ENCODE measurements around the gene CFAP46. TPM values are rescaled to one million over a fixed set of nuclear protein-coding genes. Genes with fewer than 3 reads are reported as not detected.
"Not testable (repeated sequence)": the region's sequence is repeated elsewhere in the genome, so short reads cannot be mapped to it uniquely, and the experiment has no call there.

CFAP46 gene
- total RNA-seq, 2 experiments from 2014 or later, result 0.07 TPM; not detected in 1

DNA sequence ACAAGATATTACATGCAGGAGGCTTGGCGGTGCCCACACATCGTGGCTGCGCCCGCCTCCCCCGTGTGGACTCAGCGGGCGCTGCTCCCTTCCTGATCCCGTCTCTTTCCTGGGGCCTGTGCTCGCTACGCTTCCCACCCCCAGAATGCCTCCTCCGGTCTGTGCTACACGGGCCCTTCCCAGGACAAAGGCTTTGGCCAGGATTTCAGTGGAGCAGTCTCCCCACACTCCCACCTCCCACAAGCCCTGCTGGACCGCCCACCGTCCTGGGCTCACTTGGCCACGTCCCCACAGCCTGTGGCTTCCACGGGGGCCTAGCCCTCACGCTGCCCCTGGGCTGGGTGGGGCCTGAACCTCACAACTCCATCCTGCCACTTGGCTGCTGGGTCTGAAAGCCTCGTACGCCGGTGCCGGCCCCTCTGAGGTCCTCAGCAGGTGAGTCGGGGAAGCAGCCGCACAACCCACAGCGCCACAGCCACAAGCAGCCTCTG is 17.3 kb downstream of the CFAP46 start:
- Mint-ChIP-seq H3K27ac (no peak overlapping the region), H3K4me3 (no peak overlapping the region), H3K4me1 (ENCODE audit: low read depth) (peaks cover 2% of the 10 kb centered on the region), H3K36me3 (no peaks in the 10 kb centered on the region), H3K27me3 (no peaks in the 10 kb centered on the region), H3K9me3 (no peaks in the 10 kb centered on the region)
- DNase-seq, result no peak
- CTCF ChIA-PET, result no interaction called here
- intact Hi-C loops (cut with micrococcal nuclease), result no loop called here
- POLR2A ChIA-PET, result no interaction called here

DNA sequence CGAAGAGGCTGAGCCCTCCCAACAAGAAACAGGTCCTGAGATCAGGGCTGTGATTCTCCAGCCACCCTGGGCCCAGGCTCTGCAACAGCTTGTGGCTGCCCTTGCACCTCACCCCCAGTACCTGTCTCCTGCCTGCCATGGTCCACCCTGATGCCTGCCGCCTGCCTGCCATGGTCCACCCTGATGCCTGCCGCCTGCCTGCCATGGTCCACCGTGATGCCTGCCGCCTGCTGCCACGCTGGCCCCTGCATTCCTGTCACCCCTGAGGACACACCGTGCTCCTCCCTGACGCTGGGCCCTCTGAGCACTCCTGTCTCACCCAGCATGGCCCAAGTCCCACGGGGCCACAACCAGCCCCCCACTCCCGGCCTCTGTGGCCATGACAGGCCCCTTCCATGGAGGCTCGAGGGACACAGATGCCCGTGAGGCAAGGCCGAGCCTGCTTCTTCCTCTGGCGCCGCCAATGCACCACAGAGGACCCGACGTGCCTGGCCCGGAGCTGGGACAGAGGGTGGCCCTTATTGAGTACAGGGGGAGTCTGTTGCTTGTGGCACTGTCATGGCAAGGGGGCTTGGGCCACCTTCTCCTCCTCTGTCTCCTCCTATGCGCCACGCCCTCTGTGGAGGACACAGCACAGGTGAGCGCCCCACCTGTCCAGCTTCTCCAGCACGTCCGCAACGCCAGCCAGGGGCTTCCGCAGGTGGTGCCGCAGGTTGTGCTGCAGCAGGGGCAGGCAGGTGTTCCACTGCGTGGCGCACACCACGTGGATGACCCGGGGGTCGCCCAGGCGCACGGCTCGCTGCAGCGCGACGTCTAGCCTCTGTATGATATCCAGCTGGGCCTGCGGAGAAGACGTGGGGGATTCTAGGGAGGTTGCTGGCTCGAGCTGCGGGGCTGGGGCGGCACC is 18.1 kb downstream of the CFAP46 start:
- POLR2A ChIA-PET, result no interaction called here
- no peaks in the 10 kb centered on the region for H3K4me1 Mint-ChIP-seq (ENCODE audit: low read depth)
- no peaks in the 10 kb centered on the region for H3K27me3 Mint-ChIP-seq
- no peaks in the 10 kb centered on the region for H3K9me3 Mint-ChIP-seq
- no peak overlapping the region for H3K4me3 Mint-ChIP-seq
- CTCF ChIA-PET, result no interaction called here
- intact Hi-C loops (cut with micrococcal nuclease), result no loop called here
- DNase-seq, result no peak
- H3K36me3 Mint-ChIP-seq, result no peaks in the 10 kb centered on the region
- no peak overlapping the region for H3K27ac Mint-ChIP-seq

- H3K4me1 Mint-ChIP-seq (ENCODE audit: low read depth); H3K36me3 Mint-ChIP-seq; H3K27ac Mint-ChIP-seq; H3K9me3 Mint-ChIP-seq; DNase-seq; H3K4me3 Mint-ChIP-seq; H3K27me3 Mint-ChIP-seq; CTCF ChIA-PET; POLR2A ChIA-PET; intact Hi-C loops (cut with micrococcal nuclease): not testable (repeated sequence)
Measured at GRCh38 chr10:132923384-132923783, 19.0 kb downstream of the CFAP46 start.

DNA sequence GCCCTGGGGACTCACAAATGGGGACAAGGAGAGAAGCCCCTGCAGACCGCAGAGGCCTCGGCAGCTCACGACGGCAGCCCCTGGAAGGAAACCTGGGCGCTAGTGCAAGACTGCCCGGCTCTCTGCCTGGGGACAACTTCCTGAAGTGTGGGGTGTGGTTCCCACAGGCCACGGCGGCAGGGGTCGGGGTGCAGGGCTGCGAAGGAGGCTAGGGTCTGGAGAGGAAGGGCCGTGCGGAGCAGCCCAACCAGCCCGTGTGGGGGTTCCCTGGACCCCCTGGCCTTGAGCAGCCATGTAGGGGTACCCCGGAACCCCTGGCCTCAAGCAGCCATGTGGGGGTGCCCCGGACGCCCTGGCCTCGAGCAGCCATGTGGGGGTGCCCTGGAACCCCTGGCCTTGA is 19.5 kb downstream of the CFAP46 start:
- no peaks in the 10 kb centered on the region for H3K9me3 Mint-ChIP-seq
- POLR2A ChIA-PET, result no interaction called here
- intact Hi-C loops (cut with micrococcal nuclease), result no loop called here
- H3K4me1 Mint-ChIP-seq (ENCODE audit: low read depth), result no peaks in the 10 kb centered on the region
- no peak for DNase-seq
- H3K36me3 Mint-ChIP-seq, result no peaks in the 10 kb centered on the region
- no peak overlapping the region for H3K4me3 Mint-ChIP-seq
- CTCF ChIA-PET, result no interaction called here
- H3K27ac Mint-ChIP-seq, result no peak overlapping the region
- no peaks in the 10 kb centered on the region for H3K27me3 Mint-ChIP-seq

DNA sequence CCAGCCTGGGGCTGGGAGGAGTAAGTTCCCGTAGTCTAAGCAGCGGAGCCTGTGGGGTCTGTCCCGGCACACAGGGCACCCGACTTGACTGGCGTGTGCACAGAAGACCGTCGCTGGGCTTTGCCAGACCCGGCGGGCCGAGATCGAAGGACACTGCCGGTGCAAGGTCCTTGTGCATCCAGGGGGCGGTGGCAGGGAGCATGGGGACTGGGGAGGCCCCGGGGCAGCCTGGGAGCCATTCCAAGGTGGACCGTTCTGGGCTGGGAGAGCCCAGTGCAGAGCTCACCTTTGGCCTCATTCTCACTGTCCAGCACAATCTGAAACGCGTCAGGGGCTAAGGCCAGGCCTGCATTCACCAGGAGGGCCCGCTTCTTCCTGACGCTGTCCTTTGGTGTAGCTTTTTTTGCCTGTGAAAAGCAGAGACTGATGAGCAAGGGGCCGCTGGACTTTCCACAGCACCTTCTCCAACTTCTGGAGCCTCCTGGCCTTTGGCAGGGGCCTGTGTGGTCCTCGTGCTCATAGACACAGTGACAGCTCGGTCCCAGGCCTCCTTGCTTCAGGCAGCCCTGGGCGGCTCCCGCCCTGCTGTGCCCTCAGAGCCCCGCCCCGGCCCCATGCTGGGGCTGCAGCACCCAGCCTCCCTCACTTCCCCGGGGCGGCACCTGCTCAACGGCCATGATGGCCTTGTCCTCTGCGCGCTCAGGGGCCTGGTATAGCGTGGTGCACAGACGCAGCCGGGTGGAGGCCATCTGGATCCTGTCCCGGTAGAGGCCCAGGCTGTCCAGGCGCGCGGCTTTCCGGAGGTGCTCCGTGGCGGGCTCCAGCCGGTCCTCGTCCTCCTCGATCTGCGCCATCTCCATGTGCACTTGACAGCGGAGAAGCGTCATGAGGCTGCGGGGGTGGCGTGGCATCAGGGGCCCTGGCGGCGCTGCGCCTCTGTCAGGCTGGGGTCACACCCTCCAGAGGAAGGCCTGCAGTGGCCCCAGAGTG is 20.3 kb downstream of the CFAP46 start:
- no peaks in the 10 kb centered on the region for H3K9me3 Mint-ChIP-seq
- no peak overlapping the region for H3K4me3 Mint-ChIP-seq
- ChIA-PET POLR2A (no interaction called here), CTCF (no interaction called here)
- H3K27ac Mint-ChIP-seq, result no peak overlapping the region
- intact Hi-C loops (cut with micrococcal nuclease), result no loop called here
- no peaks in the 10 kb centered on the region for H3K27me3 Mint-ChIP-seq
- no peaks in the 10 kb centered on the region for H3K36me3 Mint-ChIP-seq
- no peaks in the 10 kb centered on the region for H3K4me1 Mint-ChIP-seq (ENCODE audit: low read depth)
- no peak for DNase-seq

DNA sequence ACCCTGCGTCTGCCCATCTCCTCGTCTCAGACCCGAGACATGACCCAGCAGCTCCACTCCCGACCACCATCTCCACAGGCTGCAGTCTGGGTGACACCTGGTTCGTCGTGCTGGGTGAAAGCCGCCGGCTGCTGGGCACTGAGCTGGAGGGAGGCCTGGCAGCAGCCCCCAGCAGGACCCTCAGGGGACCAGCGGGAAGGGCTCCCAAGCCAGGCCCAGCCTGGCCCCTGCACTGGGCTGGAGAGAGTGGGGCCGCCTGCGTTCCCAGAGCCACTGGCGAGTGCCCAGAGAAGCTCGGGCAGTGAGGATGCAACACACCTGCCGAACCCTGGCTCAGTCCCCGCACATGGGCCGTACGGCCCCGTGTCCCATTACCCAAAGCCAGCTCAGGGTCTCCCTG is 21.3 kb downstream of the CFAP46 start:
- ChIA-PET POLR2A (no interaction called here), CTCF (no interaction called here)
- no peak overlapping the region for H3K4me3 Mint-ChIP-seq
- intact Hi-C loops (cut with micrococcal nuclease), result no loop called here
- no peak overlapping the region for H3K27ac Mint-ChIP-seq
- DNase-seq, result no peak
- H3K36me3 Mint-ChIP-seq, result no peaks in the 10 kb centered on the region
- no peaks in the 10 kb centered on the region for H3K4me1 Mint-ChIP-seq (ENCODE audit: low read depth)
- H3K27me3 Mint-ChIP-seq, result no peaks in the 10 kb centered on the region
- H3K9me3 Mint-ChIP-seq, result no peaks in the 10 kb centered on the region

- DNase-seq, result no peak
- POLR2A ChIA-PET, result no interaction called here
Measured at GRCh38 chr10:132920101-132920925, 22.1 kb downstream of the CFAP46 start.

DNA sequence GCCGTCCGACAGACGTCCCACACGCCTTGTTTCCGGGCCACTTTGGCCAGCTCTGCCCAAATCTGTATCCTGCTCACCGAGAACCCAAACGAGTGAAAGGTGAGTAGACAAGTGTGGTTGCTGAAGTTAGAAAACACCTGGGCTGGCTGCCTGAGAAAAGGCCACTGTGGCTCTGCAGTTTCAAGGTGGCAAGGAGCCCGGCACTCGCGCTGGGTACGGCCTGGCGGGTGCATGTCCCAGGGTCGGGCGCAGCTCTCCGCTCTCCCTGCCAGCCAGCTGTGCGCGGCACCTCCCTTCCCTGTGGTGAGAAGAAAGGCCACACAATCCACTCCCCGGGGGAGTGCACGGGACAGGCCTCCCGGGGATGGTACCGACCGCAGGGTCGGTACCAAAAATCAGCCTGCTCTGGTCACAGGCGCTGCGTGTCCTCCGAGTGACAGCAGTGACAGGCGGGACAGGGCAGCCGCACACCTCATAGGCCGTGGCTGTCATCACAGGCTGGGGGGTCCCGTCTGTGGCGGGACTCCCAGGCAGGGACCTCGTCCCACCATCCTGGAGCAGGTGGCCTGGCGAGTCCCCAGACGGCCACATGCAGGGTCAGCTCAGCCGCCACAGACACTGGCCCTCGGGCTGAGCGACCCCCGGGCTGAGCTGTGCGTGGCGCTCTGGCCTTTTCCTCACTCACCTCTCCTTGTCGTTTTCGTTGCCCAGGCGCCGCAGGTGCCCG is 22.8 kb downstream of the CFAP46 start:
- Mint-ChIP-seq H3K27me3 (no peaks in the 10 kb centered on the region), H3K36me3 (no peaks in the 10 kb centered on the region), H3K9me3 (no peaks in the 10 kb centered on the region), H3K4me1 (ENCODE audit: low read depth) (no peaks in the 10 kb centered on the region), H3K27ac (no peak overlapping the region), H3K4me3 (no peak overlapping the region)
- ChIA-PET CTCF (no interaction called here), POLR2A (no interaction called here)
- intact Hi-C loops (cut with micrococcal nuclease), result no loop called here
- DNase-seq, result no peak

More at GRCh38 chr10:132920101-132920925, 22.1 kb downstream of the CFAP46 start:
- no peak overlapping the region for H3K4me3 Mint-ChIP-seq
- no peaks in the 10 kb centered on the region for H3K27me3 Mint-ChIP-seq
- intact Hi-C loops (cut with micrococcal nuclease), result no loop called here
- H3K4me1 Mint-ChIP-seq (ENCODE audit: low read depth), result no peaks in the 10 kb centered on the region
- CTCF ChIA-PET, result no interaction called here
- no peak overlapping the region for H3K27ac Mint-ChIP-seq
- no peaks in the 10 kb centered on the region for H3K9me3 Mint-ChIP-seq
- H3K36me3 Mint-ChIP-seq, result no peaks in the 10 kb centered on the region

DNA sequence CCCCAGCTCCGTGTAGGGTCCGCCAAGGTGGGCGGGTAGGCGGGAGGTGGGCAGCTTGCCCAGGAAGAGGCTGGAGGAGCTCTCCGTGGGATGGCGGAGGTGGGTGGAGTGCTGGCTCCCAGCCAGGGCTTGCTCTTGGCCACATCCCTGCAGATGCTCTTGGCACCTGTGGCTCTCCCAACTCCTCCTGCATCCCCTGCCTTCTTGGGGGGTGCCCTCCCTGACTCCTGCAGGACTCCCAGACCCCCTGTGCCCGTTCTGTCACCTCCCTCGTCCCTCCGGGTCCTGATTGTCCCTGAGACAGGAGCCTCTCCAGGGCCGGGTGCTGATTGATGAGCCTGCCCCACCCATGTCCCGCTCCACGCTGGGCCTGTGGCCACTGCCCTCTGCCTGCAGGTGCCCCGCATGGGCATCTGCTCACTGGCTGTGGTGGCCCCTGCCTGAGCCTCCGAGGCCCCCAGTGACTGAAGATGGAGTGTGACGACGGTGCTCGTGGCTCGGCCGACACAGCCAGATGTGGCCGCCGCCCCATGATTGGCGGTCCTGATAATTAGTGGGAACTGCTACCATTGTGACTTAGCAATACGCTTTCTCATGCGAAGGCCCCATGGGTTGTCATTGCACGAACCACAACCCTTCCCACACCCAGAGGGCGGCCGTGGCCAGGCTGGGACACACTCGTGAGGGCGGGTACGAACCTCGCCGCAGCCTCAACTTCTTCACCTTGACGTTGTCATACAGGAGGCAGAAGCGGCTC is 23.6 kb downstream of the CFAP46 start:
- H3K4me1 Mint-ChIP-seq (ENCODE audit: low read depth), result no peaks in the 10 kb centered on the region
- intact Hi-C loops (cut with micrococcal nuclease), result no loop called here

GRCh38 chr10:132918264-132918616 is 24.1 kb downstream of the CFAP46 start:
- Mint-ChIP-seq H3K27me3 (no peaks in the 10 kb centered on the region), H3K9me3 (no peaks in the 10 kb centered on the region), H3K4me3 (no peak overlapping the region), H3K4me1 (ENCODE audit: low read depth) (no peaks in the 10 kb centered on the region), H3K36me3 (no peaks in the 10 kb centered on the region), H3K27ac (no peak overlapping the region)
- DNase-seq, result no peak
- intact Hi-C loops (cut with micrococcal nuclease), result no loop called here
- ChIA-PET POLR2A (no interaction called here), CTCF (no interaction called here)

More for the DNA sequence above, 23.6 kb downstream of the CFAP46 start:
- Mint-ChIP-seq H3K36me3 (no peaks in the 10 kb centered on the region), H3K9me3 (no peaks in the 10 kb centered on the region), H3K27ac (no peak overlapping the region), H3K27me3 (no peaks in the 10 kb centered on the region), H3K4me3 (no peak overlapping the region)
- no peak for DNase-seq
- ChIA-PET CTCF (no interaction called here), POLR2A (no interaction called here)

- no peaks in the 10 kb centered on the region for H3K9me3 Mint-ChIP-seq
- ChIA-PET POLR2A (no interaction called here), CTCF (no interaction called here)
- H3K4me1 Mint-ChIP-seq (ENCODE audit: low read depth), result no peaks in the 10 kb centered on the region
- intact Hi-C loops (cut with micrococcal nuclease), result no loop called here
- H3K27me3 Mint-ChIP-seq, result no peaks in the 10 kb centered on the region
- H3K4me3 Mint-ChIP-seq, result no peak overlapping the region
- H3K27ac Mint-ChIP-seq, result no peak overlapping the region
- DNase-seq, result no peak
- no peaks in the 10 kb centered on the region for H3K36me3 Mint-ChIP-seq
Measured at GRCh38 chr10:132916956-132917666, 25.3 kb downstream of the CFAP46 start.
